Motor neuron (in vitro differentiated cells): ENCODE measurements around the gene UBA5. TPM values are rescaled to one million over a fixed set of nuclear protein-coding genes. Genes with fewer than 3 reads are reported as not detected.
A peak's percentile ranks its signal among the peaks of the same experiment; 100 is the strongest.
"Not testable (repeated sequence)": the region's sequence is repeated elsewhere in the genome, so short reads cannot be mapped to it uniquely, and the experiment has no call there.

ENCODE experiments used
- ATAC-seq, 8 experiments: fragments of 200-7000 bp; cut with Tn5 transposase; replicated peaks in 6 of 8; 2 replicates each; pipeline ENCODE4 v1.8.0; 2021; ENCODE audit warnings: mild to moderate bottlenecking in 8 of 8, moderate library complexity in 8 of 8
- H3K27ac ChIP-seq, 2 donors: fragments of 250-450 bp; sonication (Bioruptor Pico); 2 replicates each; pipeline ENCODE4 v1.9.0; 2021; ENCODE audit warnings: antibody characterized with exemption in 2 of 2, mild to moderate bottlenecking in 2 of 2, moderate library complexity in 1 of 2
- H3K4me1 ChIP-seq, 2 donors: fragments of 250-450 bp; sonication (Bioruptor Pico); replicated peaks in 1 of 2; 2 replicates each; pipeline ENCODE4 v1.6.1; 2021; ENCODE audit warnings: antibody characterized with exemption in 2 of 2, mild to moderate bottlenecking in 2 of 2, moderate library complexity in 1 of 2
- H3K4me3 ChIP-seq, 5 donors: fragments of 250-450 bp; sonication (Bioruptor Pico); 2 replicates each; pipeline ENCODE4 v1.9.0; 2021; ENCODE audit warnings: antibody characterized with exemption in 5 of 5, mild to moderate bottlenecking in 5 of 5, moderate library complexity in 4 of 5
- WGBS, 10 experiments: fragments of 450-650 bp; shearing (Covaris generic); methylation state at CpG; one replicate each; pipeline ENCODE4 v1.0.0; 2022; 5-methylcytosine and 5-hydroxymethylcytosine counted together
- in situ Hi-C, 9 experiments: fragments of 400-800 bp; cut with MboI; loops; one replicate each; pipeline ENCODE4 v1.15.0; 2021; ENCODE audit warnings: low sequenced_read_pairs in 9 of 9, low pct_unique_long_range_greater_than_20kb in 2 of 9; ENCODE audit not compliant: unreplicated experiment in 9 of 9
- total RNA-seq, 8 experiments: library from RNA; unstranded; fragments of 300-600 nt; gene quantifications; 2 replicates each; pipeline versions ENCODE4 v1.2.3 to v1.2.4, GENCODE V29; 2022

Gene UBA5
- total RNA-seq, 8 experiments from 2014 or later: 25.8 to 48.4 (median 37.3) TPM

- no peaks in the 10 kb centered on the region for H3K4me1 ChIP-seq
- no peak overlapping the region for H3K4me3 ChIP-seq
- in situ Hi-C loops: loop anchor here in 2 of 9 experiments (10.0 to 25.0 kb wide), 2 partner anchors 90 to 98 kb away; no protein-coding TSS in a partner anchor
- H3K27ac ChIP-seq: no peak overlapping the region
- ATAC-seq: no peak
Measured at GRCh38 chr3:132635052-132635451, 25.1 kb upstream of the UBA5 start.

GRCh38 chr3:132637590-132637989 lies 22.5 kb upstream of the UBA5 start:
- H3K27ac ChIP-seq: no peak overlapping the region
- in situ Hi-C loops: loop anchor here in 2 of 9 experiments (10.0 to 25.0 kb wide), 2 partner anchors 93 to 100 kb away; no protein-coding TSS in a partner anchor
- WGBS, 10 experiments: 10 to 91% (median 69%) methylated on average over 1 of the region's 1 CpG
- no peak overlapping the region for H3K4me3 ChIP-seq
- peak in 1 of 8 experiments; percentile 31 for ATAC-seq
- H3K4me1 ChIP-seq: no peaks in the 10 kb centered on the region

GRCh38 chr3:132638706-132639105 lies 21.4 kb upstream of the UBA5 start:
- in situ Hi-C loops: loop anchor here in 2 of 9 experiments (10.0 to 25.0 kb wide), 2 partner anchors 94 to 101 kb away; no protein-coding TSS in a partner anchor
- ATAC-seq: no peak

GRCh38 chr3:132641427-132641826 lies 18.7 kb upstream of the UBA5 start:
- not testable (repeated sequence) for H3K4me1 ChIP-seq, ATAC-seq, H3K4me3 ChIP-seq, H3K27ac ChIP-seq
- in situ Hi-C loops: loop anchor here in 2 of 9 experiments (10.0 to 25.0 kb wide), 2 partner anchors 97 to 104 kb away; no protein-coding TSS in a partner anchor
- WGBS, 10 experiments: 85 to 100% (median 94%) methylated on average over 2 of the region's 2 CpGs; no CpG with 5 or more reads in 3 of the 10 experiments

More at GRCh38 chr3:132638706-132639105, 21.4 kb upstream of the UBA5 start:
- Histone ChIP-seq H3K4me1 (no peaks in the 10 kb centered on the region), H3K27ac (no peak overlapping the region), H3K4me3 (no peak overlapping the region)

GRCh38 chr3:132641837-132642538 lies 18.1 kb upstream of the UBA5 start:
- Histone ChIP-seq H3K4me1 (no peaks in the 10 kb centered on the region), H3K4me3 (no peak overlapping the region), H3K27ac (no peak overlapping the region)
- in situ Hi-C loops: loop anchor here in 2 of 9 experiments (10.0 to 25.0 kb wide), 2 partner anchors 97 to 105 kb away; no protein-coding TSS in a partner anchor
- ATAC-seq: peak in 3 of 8 experiments; percentile 54 to 70 (median 63)
- WGBS, 10 experiments: 17 to 94% (median 77%) methylated on average over 3 to 5 of the region's 5 CpGs

- H3K4me3 ChIP-seq: no peak overlapping the region
- no peaks in the 10 kb centered on the region for H3K4me1 ChIP-seq
- H3K27ac ChIP-seq: no peak overlapping the region
- 50 to 100% (median 68%) methylated on average over 1 to 2 of the region's 2 CpGs; no CpG with 5 or more reads in 1 of the 10 experiments for WGBS, 10 experiments
- in situ Hi-C loops: loop anchor here in 2 of 9 experiments (10.0 to 25.0 kb wide), 2 partner anchors 98 to 105 kb away; no protein-coding TSS in a partner anchor
- no peak for ATAC-seq
Measured at GRCh38 chr3:132642539-132642847, 17.6 kb upstream of the UBA5 start.

GRCh38 chr3:132643366-132643765 lies 16.8 kb upstream of the UBA5 start:
- Histone ChIP-seq H3K4me3 (no peak overlapping the region), H3K4me1 (no peaks in the 10 kb centered on the region), H3K27ac (no peak overlapping the region)
- in situ Hi-C loops: loop anchor here in 2 of 9 experiments (10.0 to 25.0 kb wide), 2 partner anchors 99 to 106 kb away; no protein-coding TSS in a partner anchor
- ATAC-seq: no peak
- 80 to 100% (median 100%) methylated on average over 1 of the region's 2 CpGs; no CpG with 5 or more reads in 3 of the 10 experiments for WGBS, 10 experiments

- H3K4me1 ChIP-seq: no peaks in the 10 kb centered on the region
- no peak overlapping the region for H3K27ac ChIP-seq
- no peak overlapping the region for H3K4me3 ChIP-seq
- in situ Hi-C loops: loop anchor here in 2 of 9 experiments (10.0 to 25.0 kb wide), 2 partner anchors 100 to 108 kb away; no protein-coding TSS in a partner anchor
- no peak for ATAC-seq
- 80 to 100% (median 100%) methylated on average over 1 of the region's 1 CpG; no CpG with 5 or more reads in 4 of the 10 experiments for WGBS, 10 experiments
Measured at GRCh38 chr3:132645058-132645457, 15.1 kb upstream of the UBA5 start.

GRCh38 chr3:132650153-132650552 lies 10.0 kb upstream of the UBA5 start:
- WGBS, 10 experiments: 0 to 100% (median 86%) methylated on average over 1 of the region's 1 CpG; no CpG with 5 or more reads in 2 of the 10 experiments
- no peak overlapping the region for H3K4me3 ChIP-seq
- no peak overlapping the region for H3K27ac ChIP-seq
- H3K4me1 ChIP-seq: peaks cover 0 to 2% of the 10 kb centered on the region in 2 donors
- no peak for ATAC-seq
- in situ Hi-C loops: no loop called here

- no peak overlapping the region for H3K4me3 ChIP-seq
- ATAC-seq: peak in 2 of 8 experiments; percentile 59 to 66
- H3K4me1 ChIP-seq: peaks cover 0 to 2% of the 10 kb centered on the region in 2 donors
- H3K27ac ChIP-seq: no peak overlapping the region
- WGBS, 10 experiments: 100% methylated on average over 1 of the region's 1 CpG; no CpG with 5 or more reads in 5 of the 10 experiments
- in situ Hi-C loops: no loop called here
Measured at GRCh38 chr3:132652640-132653270, 7.4 kb upstream of the UBA5 start.

- H3K27ac ChIP-seq: no peak overlapping the region
- peaks cover 2 to 10% of the 10 kb centered on the region in 2 donors for H3K4me1 ChIP-seq
- ATAC-seq: peak in 3 of 8 experiments; percentile 56 to 66 (median 62)
- 80 to 100% (median 90%) methylated on average over 1 to 2 of the region's 2 CpGs; no CpG with 5 or more reads in 4 of the 10 experiments for WGBS, 10 experiments
- in situ Hi-C loops: no loop called here
- no peak overlapping the region for H3K4me3 ChIP-seq
Measured at GRCh38 chr3:132654190-132654589, 5.9 kb upstream of the UBA5 start.

GRCh38 chr3:132654721-132655120 lies 5.4 kb upstream of the UBA5 start:
- ATAC-seq: no peak
- H3K4me1 ChIP-seq: peaks cover 2 to 10% of the 10 kb centered on the region in 2 donors
- in situ Hi-C loops: no loop called here
- WGBS, 10 experiments: 61 to 100% (median 87%) methylated on average over 2 to 5 of the region's 5 CpGs; no CpG with 5 or more reads in 2 of the 10 experiments
- no peak overlapping the region for H3K4me3 ChIP-seq
- no peak overlapping the region for H3K27ac ChIP-seq

GRCh38 chr3:132655471-132655870 lies 4.7 kb upstream of the UBA5 start:
- WGBS, 10 experiments: 33 to 100% (median 81%) methylated on average over 1 to 2 of the region's 2 CpGs; no CpG with 5 or more reads in 3 of the 10 experiments
- no peak for ATAC-seq

More at GRCh38 chr3:132655471-132655870, 4.7 kb upstream of the UBA5 start:
- no peak overlapping the region for H3K27ac ChIP-seq
- H3K4me1 ChIP-seq: peaks cover 0 to 10% of the 10 kb centered on the region in 2 donors
- no peak overlapping the region for H3K4me3 ChIP-seq
- in situ Hi-C loops: no loop called here
